Retinal pigment epithelial cell (primary cell): ENCODE measurements around the gene SLC17A9.

Experiments used
- DNase-seq: peaks from one replicate; pipeline ENCODE4 v3.0.0-alpha.2; 2010; ENCODE audit warnings: low read depth
- H3K4me3 ChIP-seq: 2 replicates; pipeline ENCODE4 v1.5.1; 2011; ENCODE audit warnings: mild to moderate bottlenecking, low read length, control low read depth, moderate library complexity
- CTCF ChIP-seq: conservative IDR thresholded peaks from 2 replicates; pipeline ENCODE4 v1.5.1; 2011; ENCODE audit warnings: low read depth, low read length, control low read depth, inconsistent platforms

The SLC17A9 gene

GRCh38 chr20:63007646-63008488, 55.4 kb downstream of the SLC17A9 start:
- no peak overlapping the region for H3K4me3 ChIP-seq
- no peak for DNase-seq
- TF ChIP-seq CTCF, result no peak

GRCh38 chr20:63008541-63009044, 56.1 kb downstream of the SLC17A9 start:
- no peak for DNase-seq
- TF ChIP-seq CTCF, result no peak
- no peak overlapping the region for H3K4me3 ChIP-seq

GRCh38 chr20:63009045-63009961, 56.8 kb downstream of the SLC17A9 start:
- no peak for DNase-seq
- H3K4me3 ChIP-seq, result no peak overlapping the region
- peak; percentile 86 for TF ChIP-seq CTCF

GRCh38 chr20:63009988-63010769, 57.7 kb downstream of the SLC17A9 start:
- DNase-seq, result no peak
- no peak for TF ChIP-seq CTCF
- H3K4me3 ChIP-seq, result no peak overlapping the region

- no peak for DNase-seq
- H3K4me3 ChIP-seq, result no peak overlapping the region
- TF ChIP-seq CTCF, result no peak
Measured at GRCh38 chr20:63011798-63012197, 59.3 kb downstream of the SLC17A9 start.

- TF ChIP-seq CTCF, result no peak
- no peak for DNase-seq
- H3K4me3 ChIP-seq, result no peak overlapping the region
Measured at GRCh38 chr20:63013207-63013606, 60.7 kb downstream of the SLC17A9 start.
